Activated CD4-positive, alpha-beta T cell treated with anti-CD3 and anti-CD28 coated beads, Interleukin-2, amount 50 U/mL, for 48 hours (primary cell): ENCODE data around the gene THEMIS.
"Not testable (repeated sequence)": the region's sequence is repeated elsewhere in the genome, so short reads cannot be mapped to it uniquely, and the experiment has no call there.

ENCODE experiments used
- DNase-seq, 2 experiments: peaks; one replicate each; pipeline ENCODE4 v3.0.0-alpha.2; 2020

THEMIS gene

DNA sequence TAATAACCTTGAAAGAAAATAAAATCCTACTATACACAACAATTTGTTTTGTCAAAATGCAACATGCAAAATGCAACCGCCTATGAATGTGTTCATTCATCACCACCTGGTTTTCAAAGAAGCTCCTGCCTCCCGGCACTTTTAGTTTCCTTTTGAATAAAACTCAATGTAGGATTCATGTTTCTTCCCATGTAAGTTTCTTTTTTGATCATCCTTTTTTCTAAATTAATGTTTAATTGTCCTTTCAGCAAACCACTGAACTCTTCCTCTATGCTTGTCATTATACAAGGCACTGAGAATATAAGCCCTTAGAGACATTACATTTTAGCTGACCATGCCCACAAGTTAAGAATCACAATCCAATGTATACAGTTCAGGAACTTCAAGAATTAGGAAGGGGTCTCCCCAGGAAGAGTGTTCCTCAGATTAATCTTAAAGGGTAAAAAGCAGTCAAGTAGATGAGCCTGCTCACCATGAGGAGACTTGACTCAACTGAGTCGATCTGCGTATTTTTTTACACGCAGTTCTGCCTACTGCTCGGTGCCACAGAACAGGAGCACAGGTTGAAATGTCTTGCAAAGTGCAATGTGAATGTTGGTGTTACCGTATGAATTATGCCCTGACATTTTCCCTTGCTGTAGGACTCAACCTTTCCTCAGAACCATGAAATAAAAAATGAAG lies 7.2 kb upstream of the THEMIS start:
- no peak for DNase-seq

- DNase-seq = no peak
Measured at GRCh38 chr6:127904160-127904559, 3.3 kb upstream of the THEMIS start.

GRCh38 chr6:127902933-127903332 lies 2.1 kb upstream of the THEMIS start:
- no peak for DNase-seq

- no peak for DNase-seq
Measured at GRCh38 chr6:127897484-127897883, 3.4 kb downstream of the THEMIS start.

DNA sequence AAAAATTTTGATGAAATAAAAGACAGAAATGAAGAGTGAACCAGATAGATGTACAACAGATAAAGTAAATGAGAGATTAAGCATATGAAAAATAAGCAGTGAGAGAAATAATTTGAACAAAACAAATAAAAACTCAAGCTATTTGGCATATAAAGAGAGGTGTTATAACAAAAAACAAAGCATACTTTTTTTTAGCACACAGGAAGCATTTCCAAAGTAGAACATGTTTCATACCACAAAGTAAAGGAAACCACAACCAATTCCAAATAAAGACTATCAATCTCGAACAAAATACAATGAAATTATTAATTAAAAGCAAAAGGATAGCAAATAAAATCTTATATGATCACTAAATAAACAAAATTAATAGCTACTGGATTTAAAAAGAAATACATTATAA lies 6.8 kb downstream of the THEMIS start:
- no peak for DNase-seq

DNA sequence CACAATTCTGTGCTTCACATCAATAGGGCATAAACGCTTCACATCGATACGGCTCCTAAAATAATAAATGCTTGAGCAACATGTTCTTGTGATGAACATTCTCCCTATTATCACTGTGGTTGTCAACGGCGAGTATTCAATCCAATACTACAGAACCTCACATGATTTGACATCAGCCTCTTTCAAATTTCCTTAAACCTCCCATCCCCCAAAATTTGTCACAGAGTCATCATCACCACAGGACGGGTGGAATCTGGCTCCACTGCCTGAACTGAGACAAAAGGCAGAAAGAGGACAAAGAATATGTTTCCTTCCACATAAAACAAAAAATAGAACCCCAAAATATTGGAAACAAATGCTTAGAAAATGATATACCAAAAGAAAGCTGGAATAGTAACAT lies 7.3 kb downstream of the THEMIS start:
- DNase-seq = peak in 1 of 2 experiments; percentile 46

GRCh38 chr6:127891731-127892326 lies 9.0 kb downstream of the THEMIS start:
- DNase-seq = no peak

DNA sequence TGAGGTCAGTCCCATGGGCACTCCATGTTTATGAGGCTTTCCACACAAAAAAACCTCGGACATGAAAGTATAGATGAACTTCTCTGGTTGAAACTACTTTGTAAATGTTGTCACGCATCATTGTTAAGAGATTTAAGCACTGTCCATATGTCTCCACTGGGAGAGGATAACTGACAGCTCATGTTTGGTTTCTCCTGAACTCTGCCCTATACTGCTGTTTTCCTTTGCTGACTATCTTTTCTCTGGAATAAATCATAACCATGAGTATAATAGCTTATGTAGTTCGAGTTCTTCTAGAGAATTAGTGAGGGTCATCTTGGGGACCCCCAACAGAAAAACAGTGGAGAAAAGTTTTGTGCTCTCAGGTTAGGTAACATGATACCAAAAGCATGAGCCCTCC lies 14.3 kb downstream of the THEMIS start:
- no peak for DNase-seq

DNA sequence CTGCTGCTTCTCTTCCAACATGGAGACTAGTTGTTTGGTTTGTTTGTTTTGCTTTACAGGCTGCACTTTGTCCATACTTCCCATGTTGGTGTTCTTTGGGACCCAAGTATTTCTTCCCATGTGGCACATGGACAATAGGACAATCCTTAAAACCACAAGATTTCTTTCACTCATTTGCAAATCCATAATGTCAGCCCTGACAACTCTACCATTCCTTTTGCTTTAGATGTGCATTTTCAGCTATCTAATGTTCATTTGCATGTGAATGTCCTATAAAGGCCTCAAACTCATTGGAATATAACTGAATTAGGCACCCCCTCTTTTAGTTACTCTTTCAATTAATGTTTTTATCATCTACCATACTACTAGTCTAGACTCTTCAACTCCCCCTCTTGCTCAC lies 16.7 kb downstream of the THEMIS start:
- DNase-seq = no peak

DNA sequence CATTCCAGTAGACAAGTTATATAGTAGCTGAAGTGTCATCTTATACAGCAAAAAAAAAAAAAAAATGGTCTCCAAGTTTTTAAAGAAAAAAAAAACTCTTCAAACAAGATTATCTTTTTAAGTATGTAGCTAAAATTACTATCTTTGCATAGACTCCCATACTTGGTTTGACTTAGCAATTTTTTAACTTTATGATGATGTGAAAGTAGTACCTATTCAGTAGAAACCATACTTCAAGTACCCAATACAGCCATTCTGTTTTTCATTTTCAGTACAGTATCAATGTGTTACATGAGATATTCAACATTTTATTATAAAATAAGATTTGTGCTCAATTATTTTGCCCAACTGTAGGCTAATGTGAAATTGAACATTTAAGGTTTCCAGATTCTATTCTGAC lies 18.9 kb downstream of the THEMIS start:
- DNase-seq = not testable (repeated sequence)

DNA sequence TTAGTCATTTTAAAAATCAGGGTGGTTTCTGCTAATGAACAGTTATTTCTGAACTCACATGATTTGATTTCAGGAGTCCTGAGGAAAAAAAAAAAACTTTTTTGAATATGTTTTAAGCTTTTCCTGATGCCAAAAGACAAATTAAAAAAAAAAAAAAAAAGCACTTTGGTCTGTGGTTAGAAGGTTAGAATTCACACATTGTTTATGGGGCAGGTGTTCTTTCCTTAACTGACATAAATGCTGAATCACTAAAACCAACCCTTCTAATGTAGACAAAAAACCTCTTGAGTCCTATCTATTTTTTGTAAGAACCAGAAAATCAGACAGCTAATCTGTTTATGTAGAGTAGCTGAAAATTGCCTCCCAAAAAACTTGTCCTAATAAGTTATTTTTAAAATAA lies 20.4 kb downstream of the THEMIS start:
- no peak for DNase-seq

DNA sequence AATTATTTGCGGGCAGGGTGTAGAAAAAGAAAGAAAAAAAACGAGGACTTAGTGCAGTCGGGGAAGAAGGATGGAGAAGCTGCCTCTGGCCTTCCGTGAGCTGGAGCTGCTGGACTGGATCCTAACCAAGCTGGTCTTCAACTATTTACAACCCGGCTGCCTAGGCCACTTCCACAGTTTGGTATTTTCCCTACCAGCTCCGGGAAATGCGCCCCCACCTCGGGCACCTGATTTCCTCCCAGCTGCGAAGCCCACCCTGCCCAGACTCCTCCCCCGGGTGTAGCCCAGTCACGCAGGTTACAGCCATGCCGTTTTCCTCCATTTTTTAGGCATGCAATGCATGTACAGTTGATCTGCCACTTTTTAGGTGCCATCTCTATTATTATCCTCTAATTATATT lies 21.2 kb downstream of the THEMIS start:
- DNase-seq = no peak

- DNase-seq = no peak
Measured at GRCh38 chr6:127878115-127878514, 22.7 kb downstream of the THEMIS start.

DNA sequence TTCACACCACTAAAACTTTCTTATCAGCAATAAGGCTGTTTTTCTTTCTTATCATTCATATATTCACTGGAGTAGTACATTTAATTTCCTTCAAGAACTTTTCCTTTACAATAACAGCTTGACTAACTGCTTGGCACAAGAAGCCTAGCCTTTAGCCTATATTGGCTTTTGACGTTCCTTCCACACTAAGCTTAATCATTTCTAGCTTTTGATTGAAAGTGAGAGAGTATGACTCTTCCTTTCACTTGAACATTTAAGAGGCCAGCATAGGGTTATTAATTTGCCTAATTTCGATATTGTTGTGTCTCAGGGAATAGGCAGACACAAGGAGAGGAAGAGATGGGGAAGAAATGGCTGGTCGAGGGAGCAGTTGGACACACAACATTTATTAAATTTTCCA lies 23.6 kb downstream of the THEMIS start:
- DNase-seq = no peak

DNA sequence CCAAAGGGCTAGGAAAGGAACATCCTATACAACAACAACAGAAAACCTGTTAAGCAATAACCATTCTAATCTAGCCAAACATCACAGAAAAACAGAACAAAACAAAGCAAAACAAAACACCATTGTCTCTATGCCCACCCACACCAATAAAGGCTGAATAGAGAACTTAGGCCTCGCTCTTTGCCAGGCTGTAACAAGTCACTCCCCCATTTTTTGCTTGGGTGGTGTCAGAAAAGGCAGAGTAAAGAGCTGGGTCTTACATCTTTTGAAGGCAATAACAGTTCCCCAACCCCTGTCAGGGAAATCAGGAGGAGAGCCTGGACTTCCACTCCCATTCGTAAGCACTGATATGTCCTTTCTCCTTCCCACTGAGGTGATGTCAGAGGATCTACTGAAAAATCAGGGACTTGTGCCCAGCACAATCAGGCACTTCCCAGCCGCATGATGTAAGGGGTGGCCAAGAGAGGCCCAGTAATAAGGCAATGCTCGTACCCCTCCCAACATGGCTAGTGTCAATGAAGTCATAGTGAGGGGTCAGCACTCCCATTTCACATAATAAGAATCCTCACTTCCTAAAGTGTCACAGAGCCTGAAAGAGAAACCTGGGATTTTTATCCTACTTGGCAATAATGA lies 31.0 kb downstream of the THEMIS start:
- no peak for DNase-seq

- DNase-seq = no peak
Measured at GRCh38 chr6:127869183-127869582, 31.7 kb downstream of the THEMIS start.

GRCh38 chr6:127868338-127868737 lies 32.5 kb downstream of the THEMIS start:
- DNase-seq = no peak

DNA sequence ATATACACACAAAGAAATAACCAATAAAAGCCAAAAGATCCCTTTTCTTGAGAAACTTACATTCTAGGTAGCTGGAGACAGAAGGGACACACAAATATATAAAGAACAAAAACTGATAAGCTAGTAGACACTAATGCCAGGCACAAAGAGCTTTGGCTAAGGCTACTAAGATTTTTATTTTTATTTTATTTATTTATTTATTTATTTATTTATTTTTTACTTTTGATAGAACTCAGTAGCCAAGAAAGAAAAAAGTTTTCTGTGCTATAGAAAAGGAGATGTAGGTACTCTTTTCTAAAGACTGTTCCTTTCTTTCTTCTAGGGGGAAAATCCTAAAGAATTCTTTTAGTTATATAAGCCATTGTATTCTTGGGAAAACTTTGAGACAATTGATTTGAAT lies 34.1 kb downstream of the THEMIS start:
- no peak for DNase-seq

DNA sequence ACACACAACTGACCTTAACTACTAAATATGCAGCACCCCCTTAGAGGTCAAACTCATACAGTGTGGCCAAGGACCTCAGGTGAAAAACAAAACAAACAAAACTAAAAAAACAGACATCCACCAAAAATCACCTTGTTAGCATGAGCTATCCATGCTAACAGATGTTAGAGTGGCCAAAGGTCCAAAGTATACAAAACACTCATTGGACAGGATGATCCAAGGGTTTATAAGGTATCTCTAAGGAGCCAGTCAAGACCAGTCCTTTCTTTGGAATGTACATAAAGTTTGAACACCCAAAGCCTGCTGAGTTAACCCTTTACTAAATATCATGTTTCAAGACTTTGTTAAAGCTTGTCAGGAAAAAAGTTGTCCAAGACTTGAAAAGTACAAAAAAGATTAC lies 35.8 kb downstream of the THEMIS start:
- DNase-seq = no peak

- DNase-seq = no peak
Measured at GRCh38 chr6:127864701-127865100, 36.2 kb downstream of the THEMIS start.

GRCh38 chr6:127860723-127861122 lies 40.1 kb downstream of the THEMIS start:
- DNase-seq = no peak

DNA sequence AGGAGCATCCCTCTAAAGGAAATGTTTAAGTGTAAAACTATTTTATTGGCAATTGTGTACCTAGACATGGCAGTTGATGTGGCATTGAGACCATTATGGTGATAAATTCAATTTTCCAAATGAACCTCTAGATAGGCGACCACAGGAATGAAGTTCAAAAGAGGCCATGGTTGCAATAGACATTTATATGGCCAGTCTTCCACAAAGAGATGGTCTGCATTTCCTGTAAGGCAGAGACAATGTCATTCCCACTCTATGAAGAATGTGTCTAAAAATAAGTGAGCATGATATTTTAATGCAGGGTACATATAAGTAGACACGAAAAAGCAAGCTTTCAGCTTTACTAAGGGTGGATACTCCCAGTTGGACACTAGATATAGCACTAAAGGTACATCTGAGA lies 40.9 kb downstream of the THEMIS start:
- no peak for DNase-seq

- DNase-seq = no peak
Measured at GRCh38 chr6:127858727-127859391, 42.0 kb downstream of the THEMIS start.

DNA sequence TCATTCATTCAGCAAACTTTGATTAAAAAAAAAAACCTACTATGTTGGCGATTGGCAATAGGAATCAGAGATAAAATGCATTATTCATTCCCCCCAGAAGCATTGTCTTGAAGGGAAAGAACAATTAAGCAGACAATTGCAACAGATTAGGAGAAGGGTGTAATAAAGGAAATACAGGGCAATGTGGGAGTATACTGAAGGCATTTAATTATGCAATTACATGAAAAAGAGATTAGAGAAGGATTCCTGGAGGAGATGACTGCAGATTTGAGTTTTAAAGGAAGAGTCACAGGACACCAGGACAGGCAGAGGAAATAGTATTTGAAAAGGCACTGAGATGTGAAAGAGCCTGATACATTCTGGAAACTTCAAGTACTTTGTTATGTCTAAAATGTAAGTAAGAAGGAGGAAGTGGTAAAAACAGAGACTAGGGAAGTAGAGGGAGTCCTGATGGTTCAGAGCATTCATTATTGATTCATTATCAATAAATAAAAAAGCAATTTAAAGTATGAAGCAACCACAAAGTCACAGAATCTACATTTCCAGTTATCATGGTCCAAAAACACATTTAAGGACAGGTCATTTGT lies 43.7 kb downstream of the THEMIS start:
- no peak for DNase-seq
